H1 (cell line): Measurements from ENCODE around the gene NUP188. TPM values are rescaled to one million over a fixed set of nuclear protein-coding genes. Genes with fewer than 3 reads are reported as not detected.

Experiments used
- CTCF ChIA-PET: fragments of 300-600 bp; sonication (Branson Sonifier 250); formaldehyde crosslinking; loops from one replicate; lab custom pipeline; 2021; ENCODE audit not compliant: partially characterized antibody; lab: Charles Lee
- POLR2A ChIA-PET: fragments of 300-600 bp; sonication (Branson Sonifier 250); formaldehyde crosslinking; loops from one replicate; lab custom pipeline; 2021; ENCODE audit warnings: inconsistent platforms; ENCODE audit not compliant: partially characterized antibody; lab: Charles Lee
- DNase-seq, 2 experiments: peaks; one replicate each; pipeline versions ENCODE4 v3.0.0 to v3.0.0-alpha.2; 2010 to 2022; ENCODE audit warnings: low spot score in 2 of 2, low read depth in 1 of 2, mixed read lengths in 1 of 2
- FAIRE-seq: peaks from 2 replicates; lab custom pipeline; 2011; peaks lifted over from hg19 to GRCh38; lab: Jason Lieb, UNC
- H2AFZ ChIP-seq: 2 replicates; pipeline ENCODE4 v1.8.1; 2012; ENCODE audit warnings: low read length, inconsistent platforms
- H2AK5ac ChIP-seq: 2 replicates; pipeline ENCODE4 v1.6.1; 2013; ENCODE audit warnings: low read depth, low read length
- H2BK120ac ChIP-seq: replicated peaks from 2 replicates; pipeline ENCODE3; 2013; ENCODE audit warnings: low read depth, low read length, inconsistent platforms
- H2BK12ac ChIP-seq: 2 replicates; pipeline ENCODE4 v1.6.1; 2013; ENCODE audit warnings: low read depth, low read length
- H2BK15ac ChIP-seq: 2 replicates; pipeline ENCODE4 v1.6.1; 2013; ENCODE audit warnings: low read length
- H2BK20ac ChIP-seq: 2 replicates; pipeline ENCODE4 v1.6.1; 2013; ENCODE audit warnings: low read length
- H2BK5ac ChIP-seq: 2 replicates; pipeline ENCODE4 v1.6.1; 2013; ENCODE audit warnings: low read depth, low read length
- H3K14ac ChIP-seq: 2 replicates; pipeline ENCODE4 v1.6.1; 2013; ENCODE audit warnings: inconsistent platforms; ENCODE audit not compliant: insufficient read length
- H3K18ac ChIP-seq: 2 replicates; pipeline ENCODE4 v1.6.1; 2013; ENCODE audit warnings: low read length; ENCODE audit errors: extremely low read depth
- H3K23ac ChIP-seq: 2 replicates; pipeline ENCODE4 v1.6.1; 2013; ENCODE audit warnings: inconsistent platforms; ENCODE audit not compliant: insufficient read length
- H3K23me2 ChIP-seq: 2 replicates; pipeline ENCODE4 v1.6.1; 2013; ENCODE audit warnings: low read depth, low read length
- H3K27ac ChIP-seq: 2 replicates; pipeline ENCODE4 v1.6.1; 2011; ENCODE audit warnings: low read depth, low read length, inconsistent platforms
- H3K27me3 ChIP-seq, 4 experiments: replicated peaks in 1 of 4; 1 replicate in 1 of 4; 2 replicates in 3 of 4; pipeline versions ENCODE4 v1.6.1 to v1.8.1; 2011 to 2013; ENCODE audit warnings: low read length in 3 of 4, mild to moderate bottlenecking in 3 of 4, inconsistent platforms in 2 of 4, mixed read lengths in 2 of 4, moderate library complexity in 1 of 4; ENCODE audit not compliant: control insufficient read depth in 3 of 4, insufficient read depth in 3 of 4; ENCODE audit errors: extremely low read depth in 1 of 4
- H3K36me3 ChIP-seq, 4 experiments: 2 replicates each; pipeline versions ENCODE4 v1.6.1 to v1.8.1; 2011 to 2013; ENCODE audit warnings: mild to moderate bottlenecking in 4 of 4, low read length in 3 of 4, moderate library complexity in 2 of 4, control low read depth in 1 of 4, inconsistent platforms in 1 of 4; ENCODE audit not compliant: insufficient read depth in 4 of 4, control insufficient read depth in 2 of 4
- H3K4ac ChIP-seq: replicated peaks from 2 replicates; pipeline ENCODE3; 2013; ENCODE audit warnings: low read length, low read depth, mixed read lengths, inconsistent platforms; ENCODE audit not compliant: insufficient read length
- H3K4me1 ChIP-seq, 4 experiments: replicated peaks in 1 of 4; 1 replicate in 1 of 4; 2 replicates in 3 of 4; pipeline versions ENCODE4 v1.6.1 to v1.8.1; 2011 to 2013; ENCODE audit warnings: low read length in 3 of 4, inconsistent platforms in 2 of 4, mixed read lengths in 1 of 4; ENCODE audit not compliant: insufficient read depth in 4 of 4, control insufficient read depth in 3 of 4
- H3K4me2 ChIP-seq, 2 experiments: 2 replicates each; pipeline versions ENCODE4 v1.6.1 to v1.8.1; 2011 to 2013; ENCODE audit warnings: low read depth in 2 of 2, low read length in 2 of 2, control low read depth in 1 of 2, inconsistent platforms in 1 of 2, mild to moderate bottlenecking in 1 of 2; ENCODE audit not compliant: insufficient read depth in 1 of 2
- H3K4me3 ChIP-seq, 4 experiments: fragments of 200-600, 300-600 bp in 1 of 4; sonication (generic), shearing (Covaris generic), sonication (Bioruptor Twin) in 1 of 4; 2 replicates each; pipeline versions ENCODE4 v1.5.1 to v1.8.1; 2011 to 2016; ENCODE audit warnings: low read length in 4 of 4, low read depth in 3 of 4, control low read depth in 2 of 4, inconsistent platforms in 2 of 4, mild to moderate bottlenecking in 2 of 4, mixed read lengths in 1 of 4, moderate library complexity in 1 of 4; ENCODE audit not compliant: insufficient read depth in 2 of 4; ENCODE audit errors: extremely low read depth in 1 of 4
- H3K56ac ChIP-seq: replicated peaks from 2 replicates; pipeline ENCODE3; 2013; ENCODE audit warnings: low read depth, mild to moderate bottlenecking, mixed read lengths, low read length, inconsistent platforms; ENCODE audit not compliant: insufficient read length
- H3K79me1 ChIP-seq: 2 replicates; pipeline ENCODE4 v1.6.1; 2013; ENCODE audit warnings: low read depth, low read length, control low read depth
- H3K79me2 ChIP-seq, 2 experiments: 2 replicates each; pipeline versions ENCODE4 v1.6.1 to v1.8.1; 2012 to 2013; ENCODE audit warnings: low read length in 2 of 2, mild to moderate bottlenecking in 2 of 2, inconsistent platforms in 1 of 2; ENCODE audit not compliant: insufficient read depth in 2 of 2, control insufficient read depth in 1 of 2
- H3K9ac ChIP-seq, 4 experiments: replicated peaks in 1 of 4; 1 replicate in 1 of 4; 2 replicates in 3 of 4; pipeline versions ENCODE4 v1.6.1 to v1.8.1; 2011 to 2013; ENCODE audit warnings: low read depth in 3 of 4, low read length in 3 of 4, control low read depth in 2 of 4, mild to moderate bottlenecking in 2 of 4, moderate library complexity in 2 of 4, inconsistent platforms in 1 of 4; ENCODE audit errors: extremely low read depth in 1 of 4
- H3K9me3 ChIP-seq, 2 experiments: 2 replicates each; pipeline versions ENCODE4 v1.6.1 to v1.8.1; 2012 to 2013; ENCODE audit warnings: mild to moderate bottlenecking in 2 of 2, moderate library complexity in 2 of 2, control low read depth in 1 of 2, inconsistent platforms in 1 of 2, low read depth in 1 of 2, low read length in 1 of 2, mixed read lengths in 1 of 2; ENCODE audit not compliant: insufficient read depth in 2 of 2
- H4K20me1 ChIP-seq, 2 experiments: replicated peaks in 1 of 2; 2 replicates each; pipeline versions ENCODE3 to v1.8.1; 2011 to 2013; ENCODE audit warnings: inconsistent platforms in 2 of 2, low read length in 2 of 2, mild to moderate bottlenecking in 1 of 2; ENCODE audit not compliant: insufficient read depth in 2 of 2, control insufficient read depth in 1 of 2
- H4K5ac ChIP-seq: 2 replicates; pipeline ENCODE4 v1.6.1; 2013; ENCODE audit warnings: low read length, low read depth, mixed read lengths, inconsistent platforms; ENCODE audit not compliant: insufficient read length
- H4K8ac ChIP-seq: 2 replicates; pipeline ENCODE4 v1.8.0; 2013; ENCODE audit warnings: mild to moderate bottlenecking, moderate library complexity, low read length, inconsistent platforms; ENCODE audit not compliant: insufficient read depth; ENCODE audit errors: extremely low read depth
- H4K91ac ChIP-seq: replicated peaks from 2 replicates; pipeline ENCODE3; 2013; ENCODE audit warnings: low read length, mixed read lengths, inconsistent platforms; ENCODE audit not compliant: insufficient read length
- BRCA1 ChIP-seq: IDR thresholded peaks from 2 replicates; pipeline ENCODE4 v1.6.1; 2012; ENCODE audit warnings: low read depth, low read length, improper control_type of control experiment
- CBX8 ChIP-seq: fragments of 300-800, 300-1000 bp; sonication (generic); IDR thresholded peaks from 2 replicates; pipeline ENCODE4 v1.7.1; 2016; ENCODE audit warnings: low read depth, low read length, borderline replicate concordance
- CTCF ChIP-seq, 3 experiments: IDR thresholded peaks; 1 replicate in 2 of 3; 2 replicates in 1 of 3; pipeline versions ENCODE4 v1.5.1 to v1.6.1; 2011; ENCODE audit warnings: low read length in 3 of 3, mild to moderate bottlenecking in 3 of 3, inconsistent platforms in 2 of 3, low read depth in 1 of 3, moderate library complexity in 1 of 3; ENCODE audit not compliant: insufficient read depth in 1 of 3; ENCODE audit errors: control extremely low read depth in 1 of 3
- RAD21 ChIP-seq, 2 experiments: IDR thresholded peaks in 1 of 2; conservative IDR thresholded peaks in 1 of 2; 2 replicates each; pipeline ENCODE4 v1.6.1; 2011; ENCODE audit warnings: low read depth in 2 of 2, low read length in 2 of 2, improper control_type of control experiment in 1 of 2, inconsistent platforms in 1 of 2, mild to moderate bottlenecking in 1 of 2, moderate library complexity in 1 of 2
- SP4 ChIP-seq: IDR thresholded peaks from 2 replicates; pipeline ENCODE4 v1.6.1; 2012; ENCODE audit warnings: low read length, inconsistent platforms
- TBP ChIP-seq: IDR thresholded peaks from 2 replicates; pipeline ENCODE4 v1.6.1; 2011; ENCODE audit warnings: low read depth, low read length, improper control_type of control experiment
- TEAD4 ChIP-seq: IDR thresholded peaks from 2 replicates; pipeline ENCODE4 v1.6.1; 2012; ENCODE audit warnings: low read depth, low read length, inconsistent platforms, mixed read lengths
- YY1 ChIP-seq: IDR thresholded peaks from 2 replicates; pipeline ENCODE4 v1.6.1; 2011; ENCODE audit warnings: low read depth, mild to moderate bottlenecking, low read length
- WGBS, 2 experiments: shearing (Covaris generic) in 1 of 2; methylation state at CpG; one replicate each; pipeline versions ENCODE4 v1.1.6 to v1.1.7; 2013 to 2015; ENCODE audit warnings: low lambda C conversion rate in 2 of 2, mixed read lengths in 2 of 2, inconsistent platforms in 1 of 2, low coverage in 1 of 2, missing lambda C conversion rate in 1 of 2; ENCODE audit not compliant: insufficient replicate concordance in 2 of 2, insufficient coverage in 1 of 2, insufficient read length in 1 of 2; ENCODE audit errors: extremely low coverage in 1 of 2, missing lambda C conversion rate in 1 of 2; 5-methylcytosine and 5-hydroxymethylcytosine counted together
- polyA plus RNA-seq, 7 experiments: library from polyadenylated mRNA; depleted of rRNA in 3 of 7; stranded (reverse) in 5 of 7; unstranded in 2 of 7; fragments of >200 nt in 5 of 7; fragments of 200-250 nt in 2 of 7; gene quantifications; 1 replicate in 5 of 7; 2 replicates in 1 of 7; 4 replicates in 1 of 7; pipeline versions ENCODE4 v1.2.1 to v1.2.3, GENCODE V29; 2011 to 2013; ENCODE audit warnings: missing spikeins in 2 of 7, mixed read lengths in 2 of 7
- total RNA-seq: library from RNA; stranded (reverse); fragmentation: NEBNext Ultra II Directional; extraction: Animal tissue kit (Norgen Biotek cat#: 25700); gene quantifications from 2 replicates; pipeline ENCODE4 v1.2.1, GENCODE V29; 2021

Gene NUP188
- total and polyA plus RNA-seq, 2 of the 8 experiments (the other 6 are each of a cell fraction or from before 2014, with no cell fraction given), result 90.1 to 111 TPM

GRCh38 chr9:128927731-128928411 lies 19.6 kb upstream of the NUP188 start:
- Histone ChIP-seq H2AK5ac (no peak overlapping the region), H2BK120ac (no peak overlapping the region), H3K9me3 (no peaks in the 10 kb centered on the region), H3K4ac (no peak overlapping the region), H3K79me1 (no peaks in the 10 kb centered on the region), H3K36me3 (no peaks in the 10 kb centered on the region), H3K4me1 (no peaks in the 10 kb centered on the region; a peak in 1 of 7 replicates), H3K14ac (no peak overlapping the region), H2BK20ac (no peak overlapping the region), H4K5ac (no peak overlapping the region), H3K56ac (no peak overlapping the region), H2BK5ac (peak overlapping the region; percentile 63; the same call in 1 of the 2 replicates), H4K91ac (no peak overlapping the region), H3K4me2 (no peak overlapping the region), H3K23me2 (no peaks in the 10 kb centered on the region), H3K23ac (no peak overlapping the region), H2AFZ (peak overlapping the region; percentile 19; the same call in 1 of the 2 replicates), H3K79me2 (no peaks in the 10 kb centered on the region), H2BK15ac (peak overlapping the region; percentile 75; the same call in 1 of the 2 replicates), H4K20me1 (peaks cover 0 to 2% of the 10 kb centered on the region in 2 experiments), H3K4me3 (no peak overlapping the region), H3K9ac (no peak overlapping the region), H3K18ac (no peak overlapping the region), H4K8ac (peak overlapping the region; percentile 88), H2BK12ac (peak overlapping the region; percentile 60; the same call in 1 of the 2 replicates), H3K27ac (peak overlapping the region; percentile 5; the same call in 1 of the 2 replicates), H3K27me3 (no peaks in the 10 kb centered on the region)
- ChIA-PET POLR2A (interaction anchor here (0.6 to 2.7 kb wide), 13 partner anchors 9 to 109 kb away, joined by 3 to 9 read pairs (median 4); partner anchors contain the start of genes ENDOG and SPOUT1), CTCF (interaction anchor here (0.5 to 9.7 kb wide), 45 partner anchors 8 to 292 kb away, joined by 3 to 139 read pairs (median 4); partner anchors contain the start of genes ENDOG, KYAT1, LRRC8A and PHYHD1)
- DNase-seq, result peak; percentile 46 to 84
- WGBS, 2 experiments, result 37% methylated on average over 10 of the region's 10 CpGs; no CpG with 5 or more reads in 1 of the 2 experiments
- FAIRE-seq, result peak; percentile 84
- TF ChIP-seq TEAD4 (0 out of 2 replicates have a peak, but pooled peaks have one; percentile 6), SP4 (no peak), CTCF (IDR thresholded peaks at IDR 0.05; ENCODE audit: control extremely low read depth in 1 of 3, insufficient read depth in 1 of 3, low read depth in 1 of 3, low read length in 3 of 3) (peak; percentile 87 to 95 (median 90)), BRCA1 (no peak), CBX8 (no peak), YY1 (0 out of 2 replicates have a peak, but pooled peaks have one; percentile 53), TBP (peak; percentile 12; the same call in 1 of the 2 replicates), RAD21 (IDR thresholded peaks at IDR 0.05 in 1 of 2, conservative IDR thresholded peaks at IDR 0.05 in 1 of 2; ENCODE audit: low read depth in 2 of 2, low read length in 2 of 2) (peak; percentile 94 to 95)
